ENCODE data around the gene HPS6.
A peak's percentile ranks its signal among the peaks of the same experiment; 100 is the strongest.

HPS6 gene

GRCh38 chr10:102113261-102113955 lies 48.3 kb downstream of the HPS6 start:
- TF ChIP-seq POLR2AphosphoS5 (IDR thresholded peaks at IDR 0.05; ENCODE audit: low read depth) (no peak), REST (IDR thresholded peaks at IDR 0.05; ENCODE audit: insufficient replicate concordance, low read depth) (no peak), CTCF (IDR thresholded peaks at IDR 0.05; ENCODE audit: insufficient read depth, low read length) (no peak), SPI1 (IDR thresholded peaks at IDR 0.05; ENCODE audit: borderline replicate concordance, low read depth) (no peak), GABPA (IDR thresholded peaks at IDR 0.05; ENCODE audit: low read depth) (no peak)
- Histone ChIP-seq H3K4me3 (replicated peaks; ENCODE audit: insufficient read depth, low read length) (peak overlapping the region; percentile 74), H3K27ac (replicated peaks) (peak overlapping the region; percentile 88; the same call in 1 of the 2 replicates), H3K27me3 (ENCODE audit: insufficient read depth, poor library complexity, severe bottlenecking) (no peaks in the 10 kb centered on the region)
- DNase-seq (ENCODE audit: low read depth in 1 of 2, low spot score in 1 of 2): no peak

GRCh38 chr10:102113956-102114857 lies 49.1 kb downstream of the HPS6 start:
- peak overlapping the region; percentile 88 for H3K27ac ChIP-seq (replicated peaks)
- DNase-seq (ENCODE audit: low read depth in 1 of 2, low spot score in 1 of 2): no peak
- peak overlapping the region; percentile 74 for H3K4me3 ChIP-seq (replicated peaks; ENCODE audit: insufficient read depth, low read length)
- no peak for TF ChIP-seq REST (IDR thresholded peaks at IDR 0.05; ENCODE audit: insufficient replicate concordance, low read depth)
- no peak for TF ChIP-seq SPI1 (IDR thresholded peaks at IDR 0.05; ENCODE audit: borderline replicate concordance, low read depth)
- TF ChIP-seq CTCF (IDR thresholded peaks at IDR 0.05; ENCODE audit: insufficient read depth, low read length): no peak
- TF ChIP-seq POLR2AphosphoS5 (IDR thresholded peaks at IDR 0.05; ENCODE audit: low read depth): no peak
- no peak for TF ChIP-seq GABPA (IDR thresholded peaks at IDR 0.05; ENCODE audit: low read depth)
- no peaks in the 10 kb centered on the region for H3K27me3 ChIP-seq (ENCODE audit: insufficient read depth, poor library complexity, severe bottlenecking)

DNA sequence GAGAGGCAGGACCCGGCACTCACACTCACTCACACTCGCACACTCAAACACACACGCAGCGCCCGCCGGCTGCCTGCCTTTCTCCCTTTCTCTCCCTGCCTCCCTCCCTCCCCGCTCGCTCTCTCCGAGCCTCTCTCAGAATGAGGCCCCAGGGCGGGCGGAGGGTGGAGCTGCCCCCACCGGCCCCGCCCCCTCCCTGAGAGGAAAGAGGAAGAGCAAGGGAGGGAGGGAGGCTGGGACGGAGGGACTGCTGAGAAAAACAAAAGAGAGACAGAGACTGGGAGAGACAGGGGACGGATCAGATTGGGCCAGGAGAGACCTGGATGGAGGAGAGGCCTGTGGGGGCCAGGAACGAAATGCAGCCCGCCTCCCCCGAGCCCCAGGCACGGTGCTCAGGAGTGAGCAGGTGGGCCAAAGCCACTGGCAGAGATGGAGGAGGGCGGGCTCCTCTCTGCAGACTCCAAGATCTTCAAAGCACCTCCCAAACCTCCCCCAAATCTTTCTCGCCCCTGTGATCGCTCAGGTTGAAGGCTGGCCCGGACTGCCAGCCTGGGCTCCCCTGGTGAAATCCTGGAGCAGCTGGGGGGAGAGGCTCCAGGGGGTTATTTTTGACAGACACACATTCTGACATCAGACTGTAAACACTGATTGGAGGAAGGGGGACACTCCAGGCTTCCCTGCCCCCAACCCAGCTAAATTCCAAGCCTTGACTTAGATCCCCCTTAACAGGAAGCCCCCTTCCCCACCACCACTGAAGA lies 49.9 kb downstream of the HPS6 start:
- Histone ChIP-seq H3K27me3 (ENCODE audit: insufficient read depth, poor library complexity, severe bottlenecking) (no peaks in the 10 kb centered on the region), H3K27ac (replicated peaks) (peak overlapping the region; percentile 88), H3K4me3 (replicated peaks; ENCODE audit: insufficient read depth, low read length) (peak overlapping the region; percentile 74)
- no peak for TF ChIP-seq GABPA (IDR thresholded peaks at IDR 0.05; ENCODE audit: low read depth)
- TF ChIP-seq SPI1 (IDR thresholded peaks at IDR 0.05; ENCODE audit: borderline replicate concordance, low read depth): peak; percentile 97
- no peak for TF ChIP-seq REST (IDR thresholded peaks at IDR 0.05; ENCODE audit: insufficient replicate concordance, low read depth)
- TF ChIP-seq CTCF (IDR thresholded peaks at IDR 0.05; ENCODE audit: insufficient read depth, low read length): no peak
- peak; percentile 76 for TF ChIP-seq POLR2AphosphoS5 (IDR thresholded peaks at IDR 0.05; ENCODE audit: low read depth)
- DNase-seq (ENCODE audit: low read depth in 1 of 2, low spot score in 1 of 2): peak; percentile 78 to 92
